NCI-H82 (cell line): ENCODE measurements around the gene SLC7A4.

Experiments
- DNase-seq: peaks from one replicate; lab custom pipeline; 2025; lab: John Stamatoyannopoulos, UW

The SLC7A4 gene

DNA sequence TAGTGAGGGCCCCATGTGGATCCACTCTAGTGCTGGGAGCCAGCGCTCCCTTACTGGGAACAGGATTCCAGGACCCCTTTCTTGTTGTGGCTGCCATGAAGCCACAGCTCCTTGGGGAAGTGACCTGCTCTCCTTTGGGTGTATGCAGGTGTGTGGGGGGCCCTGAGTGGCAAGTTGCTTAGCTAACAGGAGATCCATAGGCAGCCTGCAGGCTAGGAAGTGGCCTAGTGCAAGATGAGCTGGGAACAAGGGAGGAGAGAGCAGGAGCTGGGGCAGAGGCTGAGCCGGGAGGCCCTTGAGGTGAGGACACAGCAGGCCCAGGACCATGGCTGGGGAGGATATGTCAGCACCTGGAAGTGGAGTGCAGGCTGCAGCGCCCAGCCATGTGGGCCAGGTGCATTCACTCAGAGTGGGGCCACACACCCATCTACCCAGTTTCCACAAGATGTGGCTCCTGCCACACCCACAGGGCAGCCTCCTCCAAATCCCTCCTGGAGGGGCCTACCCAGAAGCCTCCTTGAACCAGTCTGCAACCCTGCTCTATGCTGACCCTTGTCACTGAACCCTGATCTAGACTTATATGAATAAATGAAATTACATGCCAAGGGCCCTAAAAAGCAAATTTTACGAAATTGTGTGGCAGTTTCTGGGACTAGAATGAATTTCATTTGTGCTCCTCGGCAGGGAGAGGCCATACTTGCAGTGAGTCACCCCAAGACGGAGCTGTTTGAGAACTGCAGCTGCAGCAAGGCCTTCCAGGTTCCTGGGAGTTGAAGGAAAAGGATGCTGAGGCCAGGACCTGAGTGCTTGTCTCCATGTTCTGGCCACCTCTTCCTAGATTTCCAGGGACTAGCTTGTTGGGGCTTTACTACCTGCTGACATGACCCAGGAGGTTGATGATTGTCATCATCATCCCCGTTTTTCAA, 33.7 kb downstream of the SLC7A4 start:
- DNase-seq, result no peak

DNA sequence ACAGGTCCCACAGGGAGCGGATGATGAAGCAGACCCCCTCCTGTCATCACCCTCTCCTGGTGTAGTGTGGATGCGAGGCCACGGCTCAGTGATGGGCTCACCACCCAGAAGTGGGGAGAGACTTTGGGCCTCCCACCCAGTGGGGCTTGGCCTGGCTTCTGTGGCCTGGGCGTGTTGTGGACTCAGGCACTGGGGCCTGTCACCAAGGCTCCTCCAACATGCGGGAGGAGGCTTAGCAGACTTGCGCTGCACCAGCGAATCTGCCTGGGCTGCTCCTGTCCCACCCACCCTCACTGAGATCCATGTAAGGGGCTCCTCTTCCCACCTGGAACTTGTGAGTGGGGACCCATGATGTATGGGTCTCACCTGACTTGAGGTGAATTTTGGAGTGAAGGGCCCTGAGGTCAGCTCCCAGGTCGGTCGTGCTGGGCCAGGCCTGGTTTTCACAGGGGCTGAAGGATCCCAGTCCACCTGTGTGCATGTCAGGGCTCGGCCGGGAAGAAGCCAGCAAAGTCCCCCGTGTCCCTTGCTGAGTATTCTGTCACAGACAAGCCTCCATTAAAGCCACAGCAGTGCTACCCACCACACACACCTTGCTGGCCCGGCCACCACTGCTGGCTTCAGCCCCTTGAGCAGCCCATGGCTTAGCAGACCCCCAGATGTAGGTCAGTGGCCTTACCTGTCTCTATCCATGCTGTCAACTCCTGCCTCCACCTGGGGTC, 34.7 kb downstream of the SLC7A4 start:
- DNase-seq, result no peak

DNA sequence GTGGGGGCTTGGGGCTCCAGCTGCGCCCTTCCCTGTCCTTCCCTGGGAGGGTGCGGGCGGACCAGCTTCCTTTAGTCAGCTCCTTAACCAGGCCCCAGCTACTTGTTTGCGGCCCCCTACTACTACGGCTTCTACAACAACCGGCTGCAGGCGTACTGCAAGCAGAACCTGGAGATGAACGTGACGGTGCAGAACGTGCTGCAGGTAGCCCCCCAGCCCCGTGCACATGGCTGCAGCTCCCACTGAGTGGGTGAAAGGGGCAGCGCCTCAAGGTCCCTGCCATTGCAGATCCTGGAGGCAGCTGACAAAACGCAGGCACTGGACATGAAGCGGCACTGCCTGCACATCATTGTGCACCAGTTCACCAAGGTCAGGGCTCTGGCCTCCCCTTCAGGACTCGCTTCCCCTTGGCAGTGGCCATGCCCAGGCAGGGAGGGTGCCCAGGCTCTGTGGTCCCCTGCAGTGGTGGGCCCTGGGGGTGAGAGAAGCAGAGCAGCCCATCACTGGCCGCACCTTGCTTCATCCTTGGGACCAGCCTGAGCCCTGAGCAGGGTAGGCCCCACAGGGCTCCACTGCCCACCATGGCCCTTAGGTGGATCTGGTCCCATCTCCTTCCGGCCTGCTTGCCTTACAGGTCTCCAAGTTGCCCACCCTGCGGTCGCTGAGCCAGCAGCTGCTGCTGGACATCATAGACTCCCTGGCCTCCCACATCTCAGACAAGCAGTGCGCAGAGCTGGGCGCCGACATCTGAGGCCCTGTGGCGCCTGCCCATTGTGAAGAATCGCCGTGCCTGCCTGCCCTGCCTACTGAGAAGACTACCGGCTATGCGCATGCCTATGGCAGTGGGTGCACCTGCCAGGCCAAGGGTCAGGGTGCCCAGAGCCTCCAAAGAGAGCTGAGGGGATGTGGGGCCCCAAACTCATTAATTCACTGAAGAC, 35.5 kb downstream of the SLC7A4 start:
- no peak for DNase-seq

DNA sequence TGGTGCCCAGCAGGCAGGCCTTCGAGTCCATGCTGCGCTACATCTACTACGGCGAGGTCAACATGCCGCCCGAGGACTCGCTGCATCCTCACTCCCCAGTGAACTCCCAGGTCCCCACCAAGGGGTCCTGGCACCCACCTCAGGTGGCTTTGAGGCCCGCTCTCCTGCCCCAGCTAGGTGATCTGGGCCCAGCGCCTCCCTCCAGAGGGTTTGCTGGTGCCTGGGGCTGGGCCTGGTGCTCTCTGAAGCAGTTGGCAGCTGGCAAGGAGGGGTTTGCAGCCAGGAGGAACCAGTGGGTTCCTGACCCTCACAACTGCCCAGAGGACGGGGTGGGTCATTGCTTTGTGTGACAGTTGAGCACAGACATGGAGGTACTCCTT, 36.3 kb downstream of the SLC7A4 start:
- no peak for DNase-seq

DNA sequence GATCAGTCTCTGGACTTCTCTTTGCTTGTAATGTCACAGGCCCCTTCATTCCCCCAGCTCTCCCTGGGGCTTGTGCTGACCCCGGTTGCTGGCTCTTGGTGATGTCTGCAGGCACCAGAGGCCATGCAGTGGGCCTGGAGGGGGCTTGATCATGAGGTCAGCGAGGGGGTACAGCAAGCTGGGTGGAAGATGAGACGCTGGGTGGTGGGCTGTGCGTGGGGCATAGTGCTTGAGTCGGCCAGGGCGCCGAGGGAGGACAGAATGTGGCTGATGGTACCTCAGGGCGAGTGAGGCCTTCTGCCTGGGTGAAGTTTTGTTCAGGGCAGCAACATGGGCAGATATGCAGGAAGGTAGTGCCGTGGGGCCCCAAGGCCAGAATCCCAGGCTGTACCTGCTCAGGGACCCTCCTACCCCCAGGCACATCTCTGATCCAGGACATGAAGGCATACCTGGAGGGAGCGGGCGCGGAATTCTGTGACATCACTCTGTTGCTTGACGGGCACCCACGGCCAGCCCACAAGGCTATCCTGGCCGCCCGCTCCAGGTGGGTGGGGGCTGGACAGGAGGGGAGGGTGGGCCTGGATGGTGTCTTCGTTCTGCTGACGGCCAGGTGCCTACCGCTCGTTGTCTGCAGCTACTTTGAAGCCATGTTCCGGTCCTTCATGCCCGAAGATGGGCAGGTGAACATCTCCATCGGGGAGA, 36.9 kb downstream of the SLC7A4 start:
- no peak for DNase-seq

DNA sequence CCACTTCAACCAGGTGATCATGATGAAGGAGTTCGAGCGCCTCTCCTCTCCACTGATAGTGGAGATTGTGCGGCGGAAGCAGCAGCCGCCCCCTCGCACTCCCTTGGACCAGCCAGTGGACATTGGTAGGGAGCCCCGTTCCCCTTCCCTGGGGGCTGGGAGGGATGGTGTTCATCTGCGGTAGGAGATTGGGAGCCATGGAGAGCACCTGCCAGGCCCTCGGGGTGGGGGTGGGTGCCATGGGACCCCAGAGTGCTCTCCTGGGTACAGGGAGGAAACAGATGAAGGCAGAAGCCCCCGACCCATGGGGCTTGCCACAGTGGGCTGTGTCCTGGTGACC, 37.5 kb downstream of the SLC7A4 start:
- no peak for DNase-seq

DNA sequence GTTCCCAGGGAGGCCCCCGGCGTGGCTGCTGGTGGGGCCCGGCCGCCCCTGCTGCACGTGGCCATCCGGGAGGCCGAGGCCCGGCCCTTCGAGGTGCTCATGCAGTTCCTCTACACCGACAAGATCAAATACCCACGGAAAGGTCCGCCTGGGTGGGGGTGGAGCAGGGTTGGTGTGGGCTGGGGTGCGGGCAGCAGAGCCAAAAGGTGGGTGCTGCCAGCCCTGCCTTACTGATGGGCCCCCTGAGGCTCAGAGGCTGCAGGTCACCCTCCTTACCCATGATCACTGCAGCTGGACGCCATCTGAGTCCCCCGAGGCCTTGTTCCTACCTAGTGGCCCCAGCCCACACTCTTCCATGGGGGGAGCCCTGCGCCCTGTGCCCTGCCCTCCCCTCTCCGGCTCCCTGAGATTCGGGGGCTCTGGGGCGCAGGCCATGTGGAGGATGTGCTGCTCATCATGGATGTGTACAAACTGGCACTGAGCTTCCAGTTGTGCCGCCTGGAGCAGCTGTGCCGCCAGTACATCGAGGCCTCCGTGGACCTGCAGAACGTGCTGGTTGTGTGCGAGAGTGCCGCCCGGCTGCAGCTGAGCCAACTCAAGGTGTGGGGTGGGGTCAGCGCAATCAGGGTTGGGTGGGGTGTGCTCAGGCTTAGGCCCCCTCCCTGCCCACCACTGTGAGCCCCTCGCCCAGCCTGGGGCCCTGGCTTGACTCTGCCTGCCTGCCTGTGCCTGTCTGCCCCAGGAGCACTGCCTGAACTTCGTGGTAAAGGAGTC, 38.0 kb downstream of the SLC7A4 start:
- DNase-seq, result no peak

DNA sequence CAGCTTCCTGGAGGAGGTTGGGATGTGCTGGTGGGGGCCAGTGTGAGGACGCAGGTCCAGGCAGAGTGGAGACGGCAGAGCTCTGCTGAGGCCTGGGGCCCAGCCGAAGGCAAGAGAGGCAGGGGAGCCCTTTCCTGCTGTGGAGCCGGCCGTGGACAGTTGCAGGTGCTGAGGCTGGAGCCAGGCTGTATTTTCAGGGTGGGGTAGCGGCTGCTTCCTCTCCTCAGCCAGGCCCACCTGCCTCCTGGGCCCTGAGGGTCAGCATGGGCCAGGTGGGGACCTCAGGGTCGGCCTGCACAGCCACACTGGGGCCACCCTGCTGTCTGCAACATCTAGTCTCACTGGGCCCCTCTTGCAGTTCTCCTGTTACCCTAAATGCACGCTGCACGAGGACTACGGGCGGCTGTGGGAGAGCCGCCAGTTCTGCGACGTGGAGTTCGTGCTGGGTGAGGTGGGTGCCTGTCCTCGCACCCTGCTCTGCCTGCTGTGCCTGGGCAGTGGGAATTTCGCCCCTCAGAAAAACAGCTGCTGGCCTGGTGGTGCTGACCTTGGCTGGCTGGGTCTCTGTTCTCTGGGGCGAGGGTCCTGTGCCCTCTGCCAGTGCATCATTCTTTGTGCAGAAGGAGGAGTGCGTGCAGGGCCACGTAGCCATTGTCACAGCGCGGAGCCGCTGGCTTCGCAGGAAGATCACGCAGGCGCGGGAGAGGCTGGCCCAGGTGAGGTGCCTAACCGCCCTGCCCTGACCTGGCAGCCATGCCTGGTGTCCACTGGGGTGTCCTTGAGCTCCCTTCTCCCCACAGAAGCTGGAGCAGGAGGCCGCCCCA, 38.8 kb downstream of the SLC7A4 start:
- DNase-seq, result no peak

DNA sequence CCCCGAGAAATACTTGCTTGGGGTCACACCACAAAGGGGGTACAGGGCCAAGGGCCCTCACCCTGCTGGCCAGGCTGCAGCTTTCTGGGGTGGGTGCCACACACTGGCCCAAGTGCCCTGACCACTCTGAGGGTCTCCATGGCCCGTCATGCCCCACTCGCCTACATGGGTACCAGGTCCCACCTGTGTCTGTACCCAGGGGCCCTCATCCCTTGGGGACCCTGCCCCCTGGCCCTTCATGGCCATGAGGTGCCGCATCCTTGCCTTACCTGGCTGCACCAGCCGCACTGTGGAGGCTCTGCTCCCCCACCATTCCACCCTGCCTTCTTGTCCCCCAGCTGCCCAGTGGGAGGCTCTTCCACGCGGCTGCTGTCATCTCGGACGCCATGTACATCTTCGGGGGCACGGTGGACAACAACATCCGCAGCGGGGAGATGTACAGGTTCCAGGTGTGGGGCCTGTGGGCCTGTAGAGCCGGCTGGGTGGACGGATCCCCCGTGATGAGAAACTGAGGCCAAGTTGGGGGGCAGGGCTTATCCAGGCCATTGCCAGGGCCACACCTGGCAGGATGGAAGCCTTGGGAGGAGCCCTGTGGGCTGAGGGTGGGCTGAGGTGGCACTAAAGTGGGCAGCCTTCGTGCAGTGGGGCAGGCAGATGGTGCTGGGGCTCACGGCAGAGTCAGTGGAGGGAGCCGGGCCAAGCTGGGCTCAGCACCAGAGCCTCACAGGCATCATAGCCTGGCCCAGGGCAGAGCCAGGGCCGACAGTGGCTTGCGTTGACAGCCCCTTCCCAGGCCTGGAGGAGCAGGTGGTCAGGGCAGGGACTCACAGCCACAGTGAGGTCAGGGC, 39.7 kb downstream of the SLC7A4 start:
- no peak for DNase-seq

DNA sequence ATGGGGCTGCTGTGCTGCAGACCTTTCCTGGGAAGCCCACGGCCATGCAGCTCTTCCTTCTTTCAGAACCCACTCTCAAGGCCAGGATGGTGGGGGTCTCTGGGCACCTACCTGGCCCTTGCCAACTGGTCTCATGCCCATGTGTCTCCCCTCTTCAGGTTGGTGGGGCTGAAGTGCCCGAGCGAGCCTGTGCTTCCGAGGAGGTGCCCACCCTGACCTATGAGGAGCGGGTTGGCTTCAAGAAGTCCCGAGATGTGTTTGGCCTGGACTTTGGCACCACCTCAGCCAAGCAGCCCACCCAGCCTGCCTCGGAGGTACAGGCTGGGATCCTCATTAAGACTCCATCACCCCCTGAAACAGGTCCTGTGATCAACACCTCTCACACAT, 40.3 kb downstream of the SLC7A4 start:
- DNase-seq, result no peak

DNA sequence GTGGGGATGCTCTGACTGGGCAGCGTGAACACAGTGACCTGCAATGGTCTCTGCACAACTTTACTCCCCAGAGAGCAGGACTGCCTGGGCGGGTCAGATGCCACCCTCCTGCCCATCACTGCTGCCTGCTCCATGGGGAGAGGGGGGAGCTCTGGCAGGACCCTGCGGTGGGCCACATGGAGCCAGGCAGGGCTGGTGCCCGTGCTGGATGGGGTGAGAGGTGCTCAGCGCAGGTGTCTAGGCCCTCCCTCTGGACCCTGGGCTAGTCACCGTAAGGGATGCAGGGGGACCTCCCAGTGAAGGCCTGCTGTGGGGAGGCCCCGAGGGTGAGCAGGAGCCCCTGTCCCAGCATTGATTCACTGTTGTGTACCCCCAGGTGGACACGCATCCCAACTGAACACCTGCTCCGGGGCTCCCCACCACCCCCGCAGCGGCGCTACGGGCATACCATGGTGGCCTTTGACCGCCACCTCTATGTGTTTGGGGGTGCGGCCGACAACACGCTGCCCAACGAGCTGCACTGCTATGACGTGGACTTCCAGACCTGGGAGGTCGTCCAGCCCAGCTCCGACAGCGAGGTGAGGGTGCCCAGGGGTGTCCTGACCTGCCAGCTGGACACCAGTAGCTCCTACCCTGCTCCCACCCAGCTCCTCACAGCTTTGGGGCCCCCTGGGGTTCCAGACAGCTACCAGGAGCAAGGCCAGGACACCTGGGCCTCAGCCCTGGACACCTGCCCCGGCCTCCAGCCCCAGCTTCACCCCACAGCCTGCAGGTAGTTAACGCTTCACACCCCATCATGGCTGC, 40.9 kb downstream of the SLC7A4 start:
- no peak for DNase-seq

DNA sequence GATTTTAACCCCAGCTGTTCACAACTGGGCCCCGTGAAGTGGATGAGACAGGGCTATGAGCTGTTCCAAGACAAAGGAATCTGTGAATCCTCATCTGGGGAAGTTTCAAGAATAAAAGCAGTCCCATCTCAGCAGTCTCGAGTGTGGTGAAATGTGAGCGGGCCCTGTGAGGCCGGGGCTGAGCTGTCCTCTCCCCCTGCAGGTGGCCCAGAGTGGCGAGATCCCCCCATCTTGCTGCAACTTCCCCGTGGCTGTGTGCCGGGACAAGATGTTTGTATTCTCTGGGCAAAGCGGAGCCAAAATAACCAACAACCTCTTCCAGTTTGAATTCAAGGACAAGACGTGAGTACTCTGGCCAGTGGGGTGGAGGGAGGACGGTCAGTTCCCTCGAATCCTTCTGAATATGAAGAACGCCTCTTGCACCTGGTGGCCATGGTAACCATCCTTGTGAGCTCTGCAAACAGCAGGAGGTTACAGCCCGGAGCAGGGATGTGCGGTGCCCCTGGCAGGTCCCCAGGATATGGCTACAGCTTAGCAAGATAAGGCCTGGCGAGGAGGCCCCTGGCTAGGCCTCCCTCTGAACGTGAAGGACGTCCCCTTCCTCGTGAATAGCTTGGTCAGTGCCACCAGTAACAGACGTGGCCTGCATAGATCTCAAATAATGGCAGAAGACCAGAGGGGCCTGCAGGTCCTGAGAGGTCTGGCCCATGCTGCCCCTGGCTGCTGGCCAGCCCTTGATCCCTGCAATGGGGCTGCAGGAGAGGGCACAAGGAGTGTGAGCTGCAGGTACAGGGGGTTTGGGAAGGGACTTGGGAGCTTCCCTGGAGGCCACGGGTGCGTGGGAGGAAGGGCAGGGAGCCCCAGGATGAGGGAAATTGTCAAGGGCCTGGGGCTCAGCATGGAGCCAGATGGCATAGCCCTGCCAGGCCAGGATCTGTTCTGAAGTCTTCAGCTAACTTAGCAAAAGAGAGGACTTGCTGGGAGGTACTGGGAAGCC, 41.9 kb downstream of the SLC7A4 start:
- no peak for DNase-seq

DNA sequence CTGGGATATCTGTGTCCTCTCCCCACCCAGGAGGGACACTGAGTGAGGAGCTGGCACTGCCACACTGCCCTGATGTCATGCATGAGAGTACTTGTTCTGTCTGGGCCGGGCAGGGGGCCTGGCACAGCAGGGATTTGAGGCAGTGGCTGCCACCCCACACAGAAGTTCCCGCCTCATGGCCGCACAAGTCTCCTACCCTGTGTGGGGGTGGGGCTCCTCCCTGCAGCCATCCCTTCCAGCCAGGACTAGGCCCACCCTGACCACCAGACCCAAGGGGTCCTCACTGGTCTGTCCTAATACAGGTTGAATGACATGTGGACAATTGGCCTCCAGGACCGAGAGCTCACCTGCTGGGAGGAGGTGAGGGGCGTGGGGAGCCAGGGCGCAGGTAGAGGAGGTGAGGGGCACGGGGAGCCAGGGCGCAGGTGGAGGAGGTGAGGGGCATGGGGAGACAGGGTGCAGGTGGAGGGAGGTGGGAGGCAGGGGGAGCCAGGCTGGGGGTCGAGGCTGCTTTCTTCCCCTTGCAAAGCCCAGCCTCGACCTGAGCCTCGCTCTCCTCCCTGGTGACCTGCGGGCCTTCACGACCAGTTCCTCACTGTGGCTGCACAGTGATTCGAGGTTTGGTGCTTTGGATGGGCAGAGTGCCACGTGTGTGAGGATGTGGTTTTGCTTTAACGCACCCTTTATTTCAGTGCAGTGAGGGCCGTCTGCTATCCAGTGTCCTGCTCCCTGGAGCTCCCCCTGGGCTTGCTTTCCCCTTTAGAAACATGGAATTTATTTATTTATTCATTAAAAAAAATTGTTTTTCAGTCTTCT, 42.8 kb downstream of the SLC7A4 start:
- no peak for DNase-seq

DNA sequence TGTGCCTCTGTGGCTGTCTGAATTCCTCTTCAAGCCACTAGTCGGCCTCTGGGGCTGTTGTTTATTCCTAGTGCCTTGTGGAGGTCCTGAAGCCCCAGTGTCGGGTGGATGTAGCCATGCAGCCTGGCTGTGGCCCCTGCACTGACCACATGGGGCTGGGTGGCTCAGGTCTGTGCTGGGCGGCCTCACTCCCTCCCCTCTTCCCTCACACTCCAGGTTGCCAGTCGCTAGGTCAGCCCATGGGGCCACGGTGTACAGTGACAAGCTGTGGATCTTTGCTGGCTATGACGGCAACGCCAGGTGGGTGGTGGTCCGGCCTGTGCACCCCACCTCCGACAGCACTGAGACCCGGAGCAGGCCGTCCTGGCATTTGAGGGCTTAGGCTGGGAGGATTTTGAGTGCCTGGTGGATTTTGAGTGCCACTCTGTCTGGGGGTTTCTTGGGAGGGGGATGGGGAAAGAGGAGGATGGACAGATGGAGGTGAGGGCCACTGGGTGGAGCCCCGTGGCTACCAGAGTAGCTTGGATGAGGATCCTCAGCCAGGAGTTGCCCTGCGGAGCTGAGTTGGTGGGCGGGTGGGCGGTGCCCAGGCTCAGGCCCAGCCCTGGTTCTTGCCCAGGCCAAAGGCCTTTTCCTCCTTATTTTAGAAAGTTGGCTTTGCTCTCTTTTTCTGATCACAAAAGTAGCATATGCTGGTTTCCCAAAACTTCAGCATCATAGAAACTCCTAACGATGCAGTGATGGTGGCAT, 43.6 kb downstream of the SLC7A4 start:
- DNase-seq, result no peak

DNA sequence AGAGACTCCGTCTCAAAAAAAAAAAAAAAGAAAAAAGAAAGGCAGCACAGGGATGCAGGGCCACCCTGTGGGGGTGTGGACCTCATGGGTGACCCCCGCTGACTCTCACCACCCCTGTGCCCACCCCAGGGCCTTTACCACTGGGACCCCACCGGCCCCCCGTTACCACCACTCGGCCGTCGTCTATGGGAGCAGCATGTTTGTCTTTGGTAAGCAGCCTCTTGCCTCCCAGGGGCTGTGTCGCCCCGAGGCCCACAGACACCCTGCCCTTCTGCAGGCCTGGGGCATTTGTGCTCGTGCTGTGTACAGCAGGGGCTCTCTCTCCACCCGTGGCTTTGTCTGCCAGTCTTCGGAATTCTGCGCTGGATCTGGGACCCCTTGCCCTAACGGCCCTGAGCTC, 45.0 kb downstream of the SLC7A4 start:
- no peak for DNase-seq
